EL (cell line): ENCODE data around the gene MEGF6.
A peak's percentile ranks its signal among the peaks of the same experiment; 100 is the strongest.
"Not testable (repeated sequence)": the region's sequence is repeated elsewhere in the genome, so short reads cannot be mapped to it uniquely, and the experiment has no call there.

ENCODE experiments used
- DNase-seq: peaks from one replicate; pipeline ENCODE4 v3.0.0-alpha.2; 2016

Gene MEGF6

DNA sequence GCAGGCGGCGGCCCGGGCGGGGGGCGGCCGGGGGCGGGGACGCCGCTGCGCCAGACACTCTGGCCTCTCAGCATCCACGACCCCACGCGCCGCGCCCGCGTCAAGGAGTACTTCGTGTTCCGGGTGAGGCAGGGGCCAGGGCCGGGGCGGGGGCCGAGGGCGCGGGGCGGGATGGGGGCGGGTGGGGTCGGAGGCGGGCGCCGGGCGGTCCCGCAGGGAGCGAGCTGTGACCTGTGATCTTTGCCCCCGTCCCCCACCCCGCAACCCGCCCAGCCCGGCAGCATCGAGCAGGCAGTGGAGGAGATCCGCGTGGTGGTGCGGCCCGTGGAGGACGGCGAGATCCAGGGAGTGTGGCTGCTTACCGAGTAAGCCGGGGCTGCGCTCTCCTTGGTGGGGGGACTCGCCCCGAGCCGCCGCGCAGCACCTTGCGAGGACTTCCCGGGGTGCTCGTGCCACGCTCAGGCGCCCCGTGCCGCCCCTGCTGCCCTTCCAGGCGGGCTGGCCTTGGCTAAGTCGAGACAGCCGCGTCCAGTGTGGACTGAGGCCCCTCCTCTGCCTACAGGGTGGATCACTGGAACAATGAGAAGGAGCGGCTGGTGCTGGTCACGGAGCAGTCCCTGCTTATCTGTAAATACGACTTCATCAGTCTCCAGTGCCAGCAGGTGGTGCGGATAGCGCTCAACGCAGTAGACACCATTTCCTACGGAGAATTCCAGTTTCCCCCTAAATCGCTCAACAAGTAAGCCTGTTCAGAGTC is 14.0 kb upstream of the MEGF6 start:
- peak; percentile 38 for DNase-seq

DNA sequence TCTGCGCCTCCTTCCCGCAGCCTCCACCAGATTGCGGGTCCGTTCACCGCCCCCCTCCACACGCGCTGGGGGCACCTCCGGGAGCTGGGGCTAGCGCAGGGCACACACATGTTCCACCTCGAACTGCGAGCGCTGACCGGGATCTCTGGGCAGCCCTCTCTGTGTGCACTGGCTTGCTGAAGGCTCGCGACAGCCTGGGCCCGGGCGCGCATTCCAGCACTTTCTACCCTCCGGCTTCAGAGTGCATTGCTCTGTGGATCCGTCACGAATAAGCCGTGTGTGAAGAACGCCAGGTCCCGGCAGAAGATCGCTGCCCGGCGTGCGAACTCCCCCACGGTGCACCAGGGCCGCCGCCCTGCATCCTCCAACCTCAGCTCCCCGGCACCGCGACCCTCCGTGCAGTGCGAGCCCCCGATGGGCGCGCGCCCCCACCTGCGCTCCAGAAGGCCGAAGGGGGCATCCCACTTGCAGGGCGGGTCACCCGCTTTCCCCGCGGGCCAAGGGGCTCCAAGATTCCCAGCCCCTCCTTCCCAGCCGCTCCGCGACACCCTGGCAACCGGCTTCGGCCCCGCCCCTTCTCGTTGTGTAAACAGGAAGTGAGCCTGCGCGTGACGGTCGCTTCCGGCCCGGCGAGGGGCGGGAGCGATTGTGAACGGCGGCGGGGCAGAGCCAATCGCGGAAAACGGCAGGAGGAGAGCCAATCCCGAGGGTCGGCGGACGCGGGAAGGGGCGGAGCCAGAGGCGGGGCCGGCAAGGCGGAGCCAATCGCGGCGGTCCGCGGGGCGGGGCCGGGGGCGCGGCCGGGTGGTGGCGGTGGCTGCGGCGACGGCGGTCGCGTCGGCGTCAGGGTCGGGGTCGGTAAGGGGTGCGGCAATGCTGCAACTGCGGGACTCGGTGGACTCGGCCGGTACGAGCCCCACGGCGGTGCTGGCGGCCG is 13.2 kb upstream of the MEGF6 start, which contains the start of gene TPRG1L:
Gene TPRG1L, plus strand, starts transcription at position 816 of the 937 bp plus-strand sequence. Its CDS starts 58 bp downstream, at position 874.
- DNase-seq: peak; percentile 95

DNA sequence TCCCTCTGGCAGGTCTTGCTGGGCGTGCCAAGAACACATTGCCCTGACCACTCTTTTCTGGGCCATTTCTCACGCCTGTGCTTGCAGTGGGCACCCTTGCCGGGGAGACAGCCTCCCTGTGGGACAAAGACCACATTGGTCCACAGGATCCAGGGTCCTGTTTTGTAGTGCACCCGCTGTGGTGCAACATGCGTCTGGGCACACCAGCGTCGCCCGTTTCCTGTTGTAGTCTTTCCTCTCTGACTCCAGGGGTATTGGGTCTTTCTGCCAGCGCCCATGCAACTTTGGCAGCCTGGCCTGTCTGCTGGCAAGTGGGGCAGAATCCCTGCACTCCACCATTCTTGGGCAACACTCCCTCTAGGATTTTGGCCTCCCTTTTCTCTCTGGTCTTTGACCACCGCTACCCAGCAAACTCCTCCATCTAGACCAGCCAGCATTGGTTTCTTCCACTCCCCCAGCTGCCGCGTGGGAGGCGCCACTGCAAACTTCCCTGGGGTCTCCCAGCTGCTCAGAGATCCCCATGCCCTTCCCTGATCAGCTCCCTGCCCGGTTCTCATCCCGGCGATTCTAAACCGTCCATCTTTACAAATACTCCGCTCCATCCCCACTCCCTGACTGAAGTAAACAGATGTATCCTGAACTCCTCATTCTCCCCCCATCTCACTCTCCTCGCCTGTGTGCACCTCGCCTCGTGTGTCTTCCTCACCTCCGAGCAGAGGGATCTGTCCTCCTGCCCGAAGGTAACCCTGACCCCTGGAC is 12.3 kb upstream of the MEGF6 start:
- no peak for DNase-seq

DNA sequence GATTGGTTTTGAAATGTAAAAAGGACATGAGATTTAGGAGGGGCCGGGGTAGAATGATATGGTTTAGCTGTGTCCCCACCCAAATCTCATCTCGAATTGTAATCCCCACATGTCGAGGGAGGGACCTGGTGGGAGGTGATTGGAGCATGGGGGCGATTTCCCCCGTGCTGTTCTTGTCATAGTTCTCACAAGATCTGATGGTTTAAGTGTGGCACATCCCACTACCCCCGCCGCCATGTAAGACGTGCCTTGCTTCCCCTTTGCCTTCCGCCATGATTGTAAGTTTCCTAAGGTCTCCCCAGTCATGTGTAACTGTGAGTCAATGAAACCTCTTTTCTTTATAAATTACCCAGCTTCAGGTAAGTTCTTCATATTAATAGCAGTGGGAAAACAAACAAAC is 10.8 kb upstream of the MEGF6 start:
- DNase-seq: not testable (repeated sequence)

DNA sequence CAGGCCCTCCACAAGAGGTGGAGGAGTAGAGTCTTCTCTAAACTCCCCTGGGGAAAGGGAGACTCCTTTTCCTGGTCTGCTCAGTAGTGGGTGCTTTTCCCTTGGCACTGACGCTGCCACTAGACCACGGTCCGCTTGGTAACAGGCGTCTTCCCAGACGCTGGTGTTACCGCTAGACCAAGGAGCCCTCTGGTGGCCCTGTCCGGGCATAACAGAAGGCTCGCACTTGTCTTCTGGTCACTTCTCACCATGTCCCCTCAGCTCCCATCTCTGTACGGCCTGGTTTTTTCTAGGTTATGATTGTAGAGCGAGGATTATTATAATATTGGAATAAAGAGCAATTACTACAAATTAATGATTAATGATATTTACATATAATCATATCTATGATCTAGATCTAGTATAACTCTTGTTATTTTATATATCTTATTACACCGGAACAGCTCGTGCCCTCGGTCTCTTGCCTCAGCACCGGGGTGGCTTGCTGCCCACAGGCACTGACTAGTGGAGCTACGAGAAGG is 9.9 kb upstream of the MEGF6 start:
- DNase-seq: peak; percentile 50

DNA sequence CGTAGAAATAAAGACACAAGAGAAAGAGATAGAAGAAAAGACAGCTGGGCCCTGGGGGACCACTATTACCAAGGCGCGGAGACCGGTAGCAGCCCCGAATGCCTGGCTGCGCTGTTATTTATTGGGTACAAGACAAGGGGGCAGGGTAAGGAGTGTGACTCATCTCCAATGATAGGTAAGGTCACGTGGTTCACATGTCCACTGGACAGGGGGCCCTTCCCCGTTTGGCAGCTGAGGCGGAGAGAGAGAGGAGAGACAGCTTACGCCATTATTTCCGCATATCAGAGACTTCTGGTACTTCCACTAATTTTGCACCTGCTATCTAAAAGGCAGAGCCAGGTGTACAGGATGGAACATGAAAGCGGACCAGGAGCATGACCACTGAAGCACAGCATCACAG is 9.4 kb upstream of the MEGF6 start:
- DNase-seq: no peak

DNA sequence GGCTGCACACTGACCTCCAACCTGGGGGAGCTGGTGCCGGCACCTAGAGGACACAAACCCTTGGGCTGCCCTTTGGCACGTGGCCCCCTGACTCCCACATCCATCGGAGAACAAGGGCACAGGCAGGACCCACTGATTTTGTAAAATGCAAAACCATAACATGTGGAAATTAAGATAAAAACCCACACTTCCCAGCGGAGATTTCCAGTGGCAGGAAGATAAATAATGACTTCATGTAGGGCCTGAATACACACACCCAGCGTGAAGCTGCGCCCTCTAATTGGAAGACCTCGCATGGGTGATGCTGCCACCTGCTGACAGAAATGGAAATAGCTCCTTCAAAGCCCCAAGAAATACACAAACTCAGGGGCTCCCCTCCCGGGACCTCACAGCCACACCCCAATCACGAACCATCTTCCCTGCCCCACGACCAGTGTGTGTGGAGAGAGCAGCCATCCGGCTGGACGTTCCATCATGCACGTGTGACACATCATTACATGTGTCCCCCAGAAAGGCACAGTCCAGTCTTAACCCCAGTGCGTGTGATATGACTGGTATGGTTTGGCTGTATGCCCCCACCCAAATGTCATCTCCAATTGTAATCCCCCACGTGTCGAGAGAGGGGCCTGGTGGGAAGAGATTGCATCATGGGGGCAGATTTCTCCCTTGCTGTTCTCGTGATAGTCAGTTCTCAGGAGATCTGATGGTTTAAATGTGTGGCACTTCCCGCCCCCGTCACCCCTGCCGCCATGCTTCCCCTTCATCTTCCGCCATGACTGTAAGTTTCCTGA is 7.8 kb upstream of the MEGF6 start:
- DNase-seq: peak; percentile 75

DNA sequence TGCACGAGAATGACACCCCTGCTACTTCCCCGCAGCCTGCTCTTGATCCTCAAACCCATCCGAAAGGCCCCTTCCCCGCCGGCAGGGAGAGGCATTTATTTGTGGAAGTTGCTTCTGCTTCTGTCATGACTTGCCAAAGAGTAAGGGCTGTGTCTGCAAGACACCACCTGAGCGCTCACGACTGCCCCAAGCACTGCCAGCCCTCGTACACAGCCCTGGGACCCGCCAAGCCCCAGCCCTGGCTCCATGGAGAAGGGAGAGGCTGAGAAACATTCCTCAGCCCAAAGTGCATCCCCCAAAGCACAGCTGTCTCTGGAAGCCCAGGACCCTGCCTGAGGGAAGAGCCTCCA is 7.2 kb upstream of the MEGF6 start:
- no peak for DNase-seq

DNA sequence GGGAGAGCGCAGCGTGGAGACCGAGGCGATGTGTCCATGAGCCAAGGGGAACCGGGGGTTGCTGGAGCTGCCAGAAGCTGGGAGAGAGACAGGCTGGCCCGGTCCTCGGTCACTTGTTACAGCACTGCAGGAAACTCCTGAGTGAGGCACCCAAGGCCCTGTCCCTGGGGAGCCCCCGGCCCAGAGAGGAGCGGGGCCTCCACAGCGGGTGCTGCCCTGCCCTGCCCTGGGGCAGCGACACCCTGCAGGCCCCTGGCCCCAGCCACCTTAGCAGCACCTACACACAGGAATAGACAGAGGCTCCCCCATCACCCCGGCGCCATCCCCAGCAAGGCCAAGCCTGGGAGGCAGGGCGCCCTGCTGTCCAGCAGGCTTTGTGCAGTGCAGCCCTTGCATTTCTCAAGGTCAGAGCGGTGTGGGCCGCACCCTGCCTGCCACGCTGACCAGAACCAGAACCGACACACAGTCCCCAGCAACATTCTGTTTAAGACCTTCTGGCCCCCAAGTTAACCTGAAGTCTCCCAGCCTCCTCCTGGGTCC is 6.6 kb upstream of the MEGF6 start:
- no peak for DNase-seq

DNA sequence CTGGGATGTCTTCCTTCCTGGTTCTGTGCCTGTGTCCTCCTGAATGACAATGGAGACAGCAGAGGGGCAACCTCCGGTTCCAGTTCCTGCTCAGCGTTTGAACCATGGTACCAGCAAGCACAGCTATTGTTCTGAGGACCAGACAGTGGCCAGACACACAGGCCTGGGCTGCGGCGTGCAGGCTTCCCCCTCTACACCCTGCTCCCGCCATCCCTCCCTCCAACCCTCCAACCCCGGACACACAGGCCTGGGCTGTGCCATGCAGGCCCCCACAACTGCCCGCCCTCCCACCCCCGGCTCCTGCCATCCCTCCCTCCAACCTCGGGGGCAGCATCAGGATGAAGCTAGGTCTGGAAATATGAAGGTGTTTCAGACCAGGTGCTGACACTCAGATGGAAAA is 5.6 kb upstream of the MEGF6 start:
- DNase-seq: no peak

DNA sequence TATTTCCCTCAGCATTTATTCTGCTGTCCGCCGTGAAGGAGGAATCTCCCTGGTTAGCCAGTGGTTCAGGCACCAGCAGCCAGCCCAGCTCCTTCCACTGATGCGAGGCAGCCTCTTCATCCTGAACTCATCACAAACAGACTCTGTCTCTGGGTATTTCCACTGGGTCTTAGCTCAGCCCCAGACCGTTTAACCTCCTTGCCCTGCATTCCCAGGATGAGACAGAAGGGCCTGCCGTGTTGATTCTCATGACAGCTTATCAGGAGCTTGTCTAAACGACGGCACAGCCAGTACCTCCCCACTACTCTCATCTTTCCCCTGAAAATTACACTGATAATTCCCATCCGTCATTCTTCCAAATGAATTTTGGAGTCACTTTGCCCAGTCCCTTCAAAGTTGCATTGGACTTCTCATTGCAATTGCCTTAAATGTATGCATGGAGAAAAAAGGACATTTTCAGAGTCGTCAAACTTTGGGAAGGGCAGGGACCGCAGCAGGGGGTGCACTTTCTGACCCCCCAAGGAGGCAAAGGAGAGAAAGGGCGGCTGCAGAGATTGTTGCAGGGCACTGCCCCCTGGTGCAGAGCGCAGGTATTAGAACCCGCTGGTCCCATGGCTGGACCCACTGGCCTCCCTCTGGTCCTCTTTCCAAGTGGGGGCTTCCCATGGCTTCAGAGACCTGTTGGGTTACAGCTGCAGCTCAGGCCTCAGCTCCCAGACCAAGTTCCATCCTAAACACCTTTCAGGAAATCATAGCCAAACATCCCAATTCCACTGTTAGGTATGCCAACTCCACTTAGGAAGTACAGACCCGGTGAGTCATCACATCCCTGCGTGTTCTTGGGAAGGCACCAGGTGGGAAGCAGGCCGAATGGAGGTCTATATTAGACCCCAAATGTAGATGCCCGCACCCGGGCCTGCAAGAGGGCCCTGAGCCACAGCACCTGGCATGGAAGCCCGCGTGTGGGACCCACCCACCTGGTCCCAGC is 3.7 kb upstream of the MEGF6 start:
- DNase-seq: no peak

DNA sequence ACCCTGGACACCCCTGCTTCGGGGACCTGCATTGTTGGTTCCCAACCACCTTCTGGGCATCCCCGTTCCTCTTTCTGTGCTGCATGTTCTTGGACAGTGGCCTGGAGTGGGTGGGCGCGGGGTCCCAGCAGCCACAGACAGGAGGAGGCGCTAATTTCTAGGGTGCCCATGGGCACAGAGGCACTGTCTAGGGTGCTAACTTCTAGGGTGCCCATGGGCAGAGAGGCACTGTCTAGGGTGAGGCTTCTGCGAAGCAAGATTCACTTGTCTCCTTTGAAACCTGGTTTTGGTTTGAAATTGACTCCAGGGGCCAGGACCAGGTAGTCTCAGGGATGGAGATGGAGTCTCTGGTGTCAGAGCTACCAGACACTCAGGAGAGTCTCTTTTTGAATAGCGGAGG is 815 bp upstream of the MEGF6 start:
- DNase-seq: no peak

DNA sequence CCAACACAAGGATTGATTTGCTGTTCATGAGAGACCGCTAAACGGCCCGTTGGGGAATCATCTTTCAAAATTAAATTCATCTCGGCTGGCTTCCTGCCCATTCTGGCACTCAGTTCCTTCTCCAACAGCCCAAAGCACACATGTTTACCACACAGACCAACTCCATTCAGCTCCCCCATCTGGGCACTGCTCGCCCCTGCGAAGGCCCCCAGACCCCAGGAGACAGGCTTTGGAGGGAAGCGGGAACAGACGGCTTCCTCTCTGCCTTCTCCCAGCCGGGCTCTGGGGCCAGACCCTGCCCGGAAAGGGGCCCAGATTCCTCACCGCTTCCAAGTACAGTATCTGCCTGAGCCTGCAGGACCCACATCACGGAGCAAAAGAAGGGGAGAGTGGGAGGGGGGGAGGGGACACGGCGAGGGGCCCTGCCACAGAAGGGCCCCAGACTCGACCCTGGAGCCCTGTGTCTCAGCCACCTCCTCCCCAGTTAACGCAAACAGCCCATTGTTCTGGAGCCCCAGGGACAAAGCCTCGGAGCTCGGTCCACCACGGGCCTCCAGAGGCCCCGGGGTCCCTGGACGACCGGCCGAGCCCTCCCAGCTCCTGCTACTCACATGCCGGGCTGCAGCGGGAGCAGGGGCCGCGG is 660 bp downstream of the MEGF6 start:
- DNase-seq: no peak

DNA sequence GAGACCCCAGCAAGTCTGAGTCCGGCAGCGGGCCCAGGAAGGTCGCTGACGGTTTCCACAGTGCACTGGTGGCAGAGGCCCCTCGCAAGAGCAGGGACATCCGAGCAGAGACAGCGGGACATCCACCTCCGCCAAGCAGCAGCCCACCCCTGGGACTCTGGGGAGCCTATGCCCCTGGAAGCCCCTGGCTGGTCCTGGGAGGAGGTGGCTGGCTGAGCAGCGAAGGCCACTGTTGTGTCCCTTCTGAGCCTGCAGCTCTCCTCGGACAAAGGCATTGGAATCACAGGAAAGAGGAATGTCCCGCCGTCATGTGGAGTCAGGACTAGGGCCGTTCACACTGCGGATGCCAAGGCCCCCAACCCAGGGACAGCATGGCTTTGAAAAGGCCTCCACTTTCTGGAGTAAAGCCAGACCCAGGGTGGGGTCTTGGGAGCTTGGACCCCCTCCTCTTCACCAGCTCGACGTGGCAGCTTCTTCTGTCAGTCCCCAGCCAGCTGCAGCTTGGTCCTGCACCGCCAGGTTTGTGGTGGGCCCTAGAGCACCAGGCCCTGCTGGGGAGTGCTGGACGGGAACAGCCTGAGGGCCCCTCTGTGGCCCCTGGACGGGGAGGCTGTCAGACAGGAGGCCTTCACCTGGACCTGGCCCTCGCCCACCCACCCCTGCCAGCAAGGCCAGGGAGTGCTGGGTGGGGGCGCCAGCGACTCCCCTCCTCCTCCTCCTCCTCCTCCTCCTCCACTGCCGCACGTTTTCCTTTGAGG is 1.4 kb downstream of the MEGF6 start:
- DNase-seq: no peak

DNA sequence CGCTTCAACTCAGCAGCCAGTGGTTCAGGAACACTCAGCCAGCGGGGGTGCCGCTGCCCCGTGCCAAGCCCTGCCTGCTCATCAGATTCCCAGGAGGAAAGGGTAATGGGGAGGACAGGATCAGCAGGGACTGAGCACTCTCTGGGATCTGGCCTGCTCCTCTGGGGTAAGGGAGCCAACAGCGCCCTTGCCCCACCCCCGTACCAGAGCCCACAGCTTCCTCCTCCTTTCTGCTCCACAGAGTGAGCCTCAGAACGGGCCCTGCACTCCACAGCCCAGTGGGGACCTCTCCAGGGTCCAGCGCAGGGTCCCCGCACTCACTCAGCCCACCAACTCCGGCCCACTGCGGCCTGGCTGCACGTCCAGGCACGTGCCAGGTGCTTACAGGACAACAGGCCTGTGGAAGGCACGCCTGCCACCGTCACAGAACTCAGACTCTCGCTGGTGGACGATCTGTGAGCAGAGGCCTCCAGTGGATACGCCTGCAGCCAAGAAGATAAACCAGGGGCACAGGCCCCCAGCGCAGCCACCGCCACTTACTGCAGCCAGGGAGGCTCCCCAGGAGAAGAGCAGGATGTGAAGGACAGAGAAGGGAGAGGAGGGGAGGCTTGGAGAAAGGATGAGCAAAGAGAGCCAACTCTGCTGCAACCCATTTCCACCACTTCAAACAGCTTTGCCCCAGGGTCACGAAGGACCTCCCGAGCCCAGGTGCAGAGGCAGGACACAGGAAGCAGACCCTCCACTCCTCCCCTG is 2.1 kb downstream of the MEGF6 start:
- no peak for DNase-seq

DNA sequence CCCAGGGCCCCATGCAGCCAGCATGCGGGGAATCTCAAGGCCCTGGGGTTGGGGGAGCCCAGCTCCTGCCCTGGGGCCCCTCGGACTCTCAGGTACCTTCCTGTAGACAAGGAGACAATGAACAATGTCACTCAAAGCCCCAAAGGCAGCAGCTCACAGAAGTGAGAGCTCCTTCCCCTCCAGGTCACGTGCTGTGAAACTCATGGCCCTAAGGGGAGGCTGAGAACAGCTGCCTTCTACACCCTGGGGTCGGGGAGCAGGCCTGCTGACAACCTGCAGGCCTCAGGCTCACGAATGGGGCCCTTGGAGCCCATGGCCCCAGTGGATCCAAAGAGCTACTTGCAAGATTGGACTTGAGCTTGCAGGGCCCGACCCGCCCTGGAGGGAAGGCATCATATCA is 3.2 kb downstream of the MEGF6 start:
- no peak for DNase-seq

DNA sequence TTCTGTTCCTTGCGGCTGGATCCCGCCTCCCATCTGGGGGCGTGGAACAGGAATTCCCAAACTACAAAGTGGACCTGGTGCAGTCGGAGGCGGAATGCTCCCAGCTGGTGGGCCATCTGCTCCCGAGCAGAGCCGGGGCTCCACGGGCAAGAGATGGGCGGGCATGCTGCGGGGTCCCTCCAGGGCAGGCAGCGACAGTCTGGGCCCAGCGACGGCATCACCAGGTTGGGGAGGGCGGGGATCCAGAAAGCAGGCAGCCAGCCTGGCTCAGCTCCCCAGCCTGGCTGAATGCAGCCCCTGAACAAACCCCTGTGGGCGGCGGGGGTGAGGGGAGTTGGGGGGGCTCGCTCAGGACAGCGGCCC is 3.6 kb downstream of the MEGF6 start:
- DNase-seq: no peak
